Central memory CD8-positive, alpha-beta T cell (primary cell): ENCODE data around the gene MELK.
A peak's percentile ranks its signal among the peaks of the same experiment; 100 is the strongest.

Experiments
- ATAC-seq: fragments of 150-1000 bp; cut with Tn5 transposase; replicated peaks from 2 replicates; pipeline ENCODE4 v1.10.0; 2022; ENCODE audit warnings: mild to moderate bottlenecking, moderate FRiP score, moderate number of reproducible peaks; ENCODE audit not compliant: poor library complexity, severe bottlenecking; ENCODE audit errors: extremely low read depth
- DNase-seq, 2 donors: peaks; one replicate each; pipeline ENCODE4 v3.0.0; 2021; ENCODE audit warnings: low spot score in 2 of 2
- H3K27ac Mint-ChIP-seq: one replicate; pipeline ENCODE4 v1.8.0; 2022; ENCODE audit warnings: low read depth, mild to moderate bottlenecking, moderate library complexity, mixed read lengths
- H3K27me3 Mint-ChIP-seq: one replicate; pipeline ENCODE4 v1.8.0; 2022; ENCODE audit warnings: mixed read lengths
- H3K36me3 Mint-ChIP-seq: one replicate; pipeline ENCODE4 v1.8.0; 2022; ENCODE audit warnings: mild to moderate bottlenecking, moderate library complexity, mixed read lengths; ENCODE audit not compliant: insufficient read depth
- H3K4me1 Mint-ChIP-seq: one replicate; pipeline ENCODE4 v1.8.0; 2022; ENCODE audit warnings: mixed read lengths
- H3K4me3 Mint-ChIP-seq: one replicate; pipeline ENCODE4 v1.8.0; 2022; ENCODE audit warnings: mild to moderate bottlenecking, moderate library complexity, mixed read lengths
- H3K9me3 Mint-ChIP-seq: one replicate; pipeline ENCODE4 v1.8.0; 2022; ENCODE audit warnings: mixed read lengths

Gene MELK

GRCh38 chr9:36642817-36643216, 70.1 kb downstream of the MELK start:
- H3K4me3 Mint-ChIP-seq = no peak overlapping the region
- H3K36me3 Mint-ChIP-seq = peaks cover 3% of the 10 kb centered on the region
- H3K27me3 Mint-ChIP-seq = no peaks in the 10 kb centered on the region
- H3K27ac Mint-ChIP-seq = no peak overlapping the region
- H3K9me3 Mint-ChIP-seq = no peaks in the 10 kb centered on the region
- no peak for ATAC-seq
- no peaks in the 10 kb centered on the region for H3K4me1 Mint-ChIP-seq
- no peak for DNase-seq

GRCh38 chr9:36656842-36657241, 84.1 kb downstream of the MELK start:
- no peak for DNase-seq
- H3K27me3 Mint-ChIP-seq = no peaks in the 10 kb centered on the region
- H3K4me1 Mint-ChIP-seq = no peaks in the 10 kb centered on the region
- H3K9me3 Mint-ChIP-seq = no peaks in the 10 kb centered on the region
- H3K4me3 Mint-ChIP-seq = no peak overlapping the region
- ATAC-seq = no peak
- no peaks in the 10 kb centered on the region for H3K36me3 Mint-ChIP-seq
- no peak overlapping the region for H3K27ac Mint-ChIP-seq

GRCh38 chr9:36659500-36659899, 86.8 kb downstream of the MELK start:
- Mint-ChIP-seq H3K27ac (no peak overlapping the region), H3K36me3 (no peaks in the 10 kb centered on the region), H3K4me3 (no peak overlapping the region), H3K27me3 (no peaks in the 10 kb centered on the region), H3K4me1 (no peaks in the 10 kb centered on the region), H3K9me3 (no peaks in the 10 kb centered on the region)
- DNase-seq (no peak), ATAC-seq (no peak)

GRCh38 chr9:36664806-36665205, 92.1 kb downstream of the MELK start:
- DNase-seq = no peak
- Mint-ChIP-seq H3K36me3 (peaks cover 8% of the 10 kb centered on the region), H3K27me3 (no peaks in the 10 kb centered on the region), H3K9me3 (no peaks in the 10 kb centered on the region), H3K4me1 (peaks cover 13% of the 10 kb centered on the region), H3K4me3 (no peak overlapping the region), H3K27ac (no peak overlapping the region)
- ATAC-seq = no peak

- peaks cover 8% of the 10 kb centered on the region for H3K36me3 Mint-ChIP-seq
- ATAC-seq = no peak
- no peaks in the 10 kb centered on the region for H3K27me3 Mint-ChIP-seq
- H3K4me3 Mint-ChIP-seq = no peak overlapping the region
- peaks cover 13% of the 10 kb centered on the region for H3K4me1 Mint-ChIP-seq
- DNase-seq = no peak
- no peaks in the 10 kb centered on the region for H3K9me3 Mint-ChIP-seq
- H3K27ac Mint-ChIP-seq = no peak overlapping the region
Measured at GRCh38 chr9:36665387-36665786, 92.7 kb downstream of the MELK start.

GRCh38 chr9:36665921-36666431, 93.3 kb downstream of the MELK start:
- no peak overlapping the region for H3K27ac Mint-ChIP-seq
- ATAC-seq = peak; percentile 71
- H3K27me3 Mint-ChIP-seq = no peaks in the 10 kb centered on the region
- no peak overlapping the region for H3K4me3 Mint-ChIP-seq
- H3K36me3 Mint-ChIP-seq = peaks cover 8% of the 10 kb centered on the region
- no peaks in the 10 kb centered on the region for H3K9me3 Mint-ChIP-seq
- no peak for DNase-seq
- peaks cover 13% of the 10 kb centered on the region for H3K4me1 Mint-ChIP-seq

GRCh38 chr9:36671561-36671960, 98.9 kb downstream of the MELK start:
- peaks cover 4% of the 10 kb centered on the region for H3K4me1 Mint-ChIP-seq
- peaks cover 7% of the 10 kb centered on the region for H3K36me3 Mint-ChIP-seq
- DNase-seq = no peak
- no peaks in the 10 kb centered on the region for H3K27me3 Mint-ChIP-seq
- H3K27ac Mint-ChIP-seq = no peak overlapping the region
- H3K4me3 Mint-ChIP-seq = no peak overlapping the region
- no peaks in the 10 kb centered on the region for H3K9me3 Mint-ChIP-seq
- no peak for ATAC-seq

- Mint-ChIP-seq H3K27me3 (no peaks in the 10 kb centered on the region), H3K4me1 (no peaks in the 10 kb centered on the region), H3K36me3 (no peaks in the 10 kb centered on the region), H3K27ac (no peak overlapping the region), H3K9me3 (no peaks in the 10 kb centered on the region), H3K4me3 (no peak overlapping the region)
- ATAC-seq = no peak
- no peak for DNase-seq
Measured at GRCh38 chr9:36676091-36676490, 103.4 kb downstream of the MELK start.

GRCh38 chr9:36676778-36677485, 104.2 kb downstream of the MELK start:
- Mint-ChIP-seq H3K27me3 (no peaks in the 10 kb centered on the region), H3K4me3 (no peak overlapping the region), H3K36me3 (no peaks in the 10 kb centered on the region), H3K4me1 (no peaks in the 10 kb centered on the region), H3K27ac (no peak overlapping the region), H3K9me3 (no peaks in the 10 kb centered on the region)
- no peak for ATAC-seq
- DNase-seq = no peak

GRCh38 chr9:36677611-36678010, 104.9 kb downstream of the MELK start:
- Mint-ChIP-seq H3K36me3 (no peaks in the 10 kb centered on the region), H3K4me3 (no peak overlapping the region), H3K9me3 (no peaks in the 10 kb centered on the region), H3K27ac (no peak overlapping the region), H3K27me3 (no peaks in the 10 kb centered on the region), H3K4me1 (no peaks in the 10 kb centered on the region)
- no peak for ATAC-seq
- no peak for DNase-seq

- ATAC-seq (no peak), DNase-seq (no peak)
- Mint-ChIP-seq H3K4me3 (no peak overlapping the region), H3K27me3 (no peaks in the 10 kb centered on the region), H3K9me3 (no peaks in the 10 kb centered on the region), H3K36me3 (no peaks in the 10 kb centered on the region), H3K27ac (no peak overlapping the region), H3K4me1 (no peaks in the 10 kb centered on the region)
Measured at GRCh38 chr9:36679710-36680109, 107.0 kb downstream of the MELK start.

GRCh38 chr9:36686471-36686870, 113.8 kb downstream of the MELK start:
- peaks cover 19% of the 10 kb centered on the region for H3K27me3 Mint-ChIP-seq
- DNase-seq = no peak
- no peak for ATAC-seq
- H3K27ac Mint-ChIP-seq = no peak overlapping the region
- H3K36me3 Mint-ChIP-seq = no peaks in the 10 kb centered on the region
- H3K9me3 Mint-ChIP-seq = no peaks in the 10 kb centered on the region
- H3K4me3 Mint-ChIP-seq = no peak overlapping the region
- no peaks in the 10 kb centered on the region for H3K4me1 Mint-ChIP-seq

- no peak for DNase-seq
- H3K36me3 Mint-ChIP-seq = no peaks in the 10 kb centered on the region
- no peaks in the 10 kb centered on the region for H3K9me3 Mint-ChIP-seq
- peaks cover 19% of the 10 kb centered on the region for H3K27me3 Mint-ChIP-seq
- H3K27ac Mint-ChIP-seq = no peak overlapping the region
- H3K4me3 Mint-ChIP-seq = no peak overlapping the region
- H3K4me1 Mint-ChIP-seq = no peaks in the 10 kb centered on the region
- no peak for ATAC-seq
Measured at GRCh38 chr9:36690412-36691168, 117.9 kb downstream of the MELK start.
